Neural progenitor cell (in vitro differentiated cells): ENCODE results near the gene MAN2B2.

Source experiments
- CTCF ChIP-seq: fragments of 200-600 bp; sonication (generic); IDR thresholded peaks from 2 replicates; pipeline ENCODE4 v1.5.1; 2017; ENCODE audit warnings: antibody characterized with exemption, mild to moderate bottlenecking
- EZH2 ChIP-seq: fragments of 200-600 bp; sonication (generic); IDR thresholded peaks from 2 replicates; pipeline ENCODE4 v1.6.1; 2017; ENCODE audit warnings: antibody characterized with exemption, mild to moderate bottlenecking, moderate library complexity

- no peak for TF ChIP-seq CTCF
- no peak for TF ChIP-seq EZH2
Measured at GRCh38 chr4:6542951-6543350, 32.0 kb upstream of the MAN2B2 start.
